ENCODE measurements around the gene MAMSTR.

Gene MAMSTR

DNA sequence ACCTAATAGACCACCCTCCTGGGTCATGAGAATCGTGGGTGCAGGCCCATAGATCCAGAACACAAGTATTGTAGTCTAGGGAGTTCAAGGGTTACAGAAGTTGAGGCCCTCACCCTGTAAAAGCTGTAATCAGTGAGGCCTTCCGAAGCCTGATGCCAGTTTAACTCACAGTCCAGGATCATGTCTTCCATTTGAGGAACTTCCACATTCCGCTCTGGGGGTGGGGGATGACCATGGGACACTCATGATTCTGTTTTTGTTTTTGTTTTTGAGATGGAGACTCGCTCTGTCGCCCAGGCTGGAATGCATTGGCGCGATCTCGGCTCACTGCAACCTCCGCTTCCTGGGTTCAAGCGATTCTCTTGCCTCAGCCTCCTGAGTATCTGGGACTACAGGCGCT, 22.6 kb upstream of the MAMSTR start:
- Histone ChIP-seq H3K27me3 (ENCODE audit: control insufficient read depth, insufficient read depth, low read length) (peaks cover 16% of the 10 kb centered on the region), H3K27ac (ENCODE audit: low read depth, low read length) (no peak overlapping the region), H3K4me1 (ENCODE audit: control insufficient read depth, insufficient read depth, low read length) (peaks cover 26% of the 10 kb centered on the region), H3K4me3 (ENCODE audit: low read depth, low read length) (no peak overlapping the region), H3K36me3 (ENCODE audit: control insufficient read depth, insufficient read depth, low read length) (no peaks in the 10 kb centered on the region), H3K9ac (ENCODE audit: low read depth, low read length) (no peak overlapping the region), H3K9me3 (ENCODE audit: control insufficient read depth, insufficient read depth, low read length) (no peaks in the 10 kb centered on the region)

DNA sequence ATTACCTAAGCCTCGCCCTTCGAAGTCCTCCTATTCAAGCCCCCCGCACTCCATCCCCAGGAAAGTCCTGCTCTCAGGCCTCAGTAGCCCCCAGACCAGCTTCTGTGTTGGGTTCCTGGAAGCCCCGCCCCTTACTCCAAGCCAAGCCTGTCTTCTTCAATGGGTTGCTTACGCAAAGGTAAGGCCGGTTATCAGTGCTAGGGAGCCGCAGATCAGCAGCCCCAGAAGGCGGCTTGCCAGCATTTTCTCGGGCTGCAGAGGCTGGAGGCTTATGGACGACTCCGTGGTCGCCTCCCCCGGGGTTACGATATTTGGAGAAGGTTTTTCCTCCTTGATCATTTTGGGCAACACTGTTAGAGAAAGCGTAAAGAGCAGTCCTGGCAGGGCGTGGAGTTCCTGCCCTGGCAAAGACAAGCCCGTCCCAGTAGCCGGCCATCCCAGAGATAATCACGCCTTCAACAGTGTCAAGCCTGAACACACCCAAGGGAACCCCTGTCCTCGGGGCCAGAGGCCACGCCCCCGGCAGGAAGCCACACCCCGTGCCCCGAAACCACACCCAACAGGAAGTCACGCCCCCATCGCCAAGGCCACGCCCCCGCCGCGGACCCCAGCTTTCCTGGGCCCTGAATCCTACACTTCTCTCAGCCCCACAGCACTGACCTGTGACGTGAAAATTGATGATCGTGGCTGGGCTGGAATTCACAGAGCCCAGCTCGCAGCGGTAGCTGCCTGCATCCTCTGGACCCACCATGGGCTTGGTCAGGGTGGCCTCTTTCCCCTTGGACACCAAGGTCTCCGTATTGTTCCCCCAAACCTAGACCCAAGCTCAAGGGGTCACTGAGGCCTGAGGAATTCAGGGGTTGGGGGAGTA, 21.8 kb upstream of the MAMSTR start:
- no peak overlapping the region for H3K27ac ChIP-seq (ENCODE audit: low read depth, low read length)
- H3K27me3 ChIP-seq (ENCODE audit: control insufficient read depth, insufficient read depth, low read length): peaks cover 16% of the 10 kb centered on the region
- H3K9me3 ChIP-seq (ENCODE audit: control insufficient read depth, insufficient read depth, low read length): no peaks in the 10 kb centered on the region
- no peak overlapping the region for H3K9ac ChIP-seq (ENCODE audit: low read depth, low read length)
- peak overlapping the region; percentile 26; the same call in 1 of the 2 replicates for H3K4me3 ChIP-seq (ENCODE audit: low read depth, low read length)
- H3K36me3 ChIP-seq (ENCODE audit: control insufficient read depth, insufficient read depth, low read length): no peaks in the 10 kb centered on the region
- H3K4me1 ChIP-seq (ENCODE audit: control insufficient read depth, insufficient read depth, low read length): peaks cover 26% of the 10 kb centered on the region

DNA sequence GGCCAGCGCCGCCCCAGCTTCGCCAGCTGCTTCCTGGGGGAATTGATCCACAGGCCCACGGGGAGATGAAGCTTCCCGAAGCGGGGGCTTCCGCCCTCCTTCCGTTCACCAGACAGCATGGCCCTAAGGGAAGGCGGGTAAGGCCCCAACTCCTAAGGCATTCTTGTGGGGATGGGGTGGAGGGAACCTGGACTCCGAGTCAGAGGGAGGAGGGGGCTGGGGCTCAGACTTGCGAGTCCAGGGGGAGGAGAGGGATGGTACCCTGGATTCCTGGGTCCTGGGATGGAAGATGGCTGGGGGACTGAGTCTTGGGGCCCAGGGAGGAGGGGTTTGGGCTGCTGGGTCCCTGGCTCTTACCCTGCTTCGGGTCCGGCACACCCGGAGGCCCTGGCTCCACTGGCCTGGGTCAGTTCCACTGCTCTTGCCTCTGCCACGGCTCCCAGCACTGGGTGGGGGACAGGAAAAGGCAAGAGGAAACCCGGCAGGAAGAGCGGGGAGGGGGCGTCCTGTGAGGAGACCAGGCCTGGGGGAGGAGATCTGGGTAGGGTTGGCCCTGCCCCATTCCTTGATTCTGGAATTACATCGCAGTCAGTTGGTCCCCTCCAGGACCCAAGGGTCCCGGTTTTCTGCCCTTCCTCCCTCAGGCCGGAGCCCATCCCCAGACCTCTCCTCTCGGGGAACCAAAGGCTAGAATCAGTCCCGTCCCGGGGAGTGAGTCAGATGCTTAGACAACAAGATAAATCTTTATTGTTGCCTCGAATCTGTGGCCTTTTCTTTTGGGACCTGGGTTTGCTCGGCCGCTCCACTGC, 20.8 kb upstream of the MAMSTR start, which contains the start of gene RASIP1:
RASIP1 (minus strand) TSS at position 447 of the 809 bp plus-strand sequence; CDS start at position 119, 328 bp downstream.
- H3K36me3 ChIP-seq (ENCODE audit: control insufficient read depth, insufficient read depth, low read length): no peaks in the 10 kb centered on the region

DNA sequence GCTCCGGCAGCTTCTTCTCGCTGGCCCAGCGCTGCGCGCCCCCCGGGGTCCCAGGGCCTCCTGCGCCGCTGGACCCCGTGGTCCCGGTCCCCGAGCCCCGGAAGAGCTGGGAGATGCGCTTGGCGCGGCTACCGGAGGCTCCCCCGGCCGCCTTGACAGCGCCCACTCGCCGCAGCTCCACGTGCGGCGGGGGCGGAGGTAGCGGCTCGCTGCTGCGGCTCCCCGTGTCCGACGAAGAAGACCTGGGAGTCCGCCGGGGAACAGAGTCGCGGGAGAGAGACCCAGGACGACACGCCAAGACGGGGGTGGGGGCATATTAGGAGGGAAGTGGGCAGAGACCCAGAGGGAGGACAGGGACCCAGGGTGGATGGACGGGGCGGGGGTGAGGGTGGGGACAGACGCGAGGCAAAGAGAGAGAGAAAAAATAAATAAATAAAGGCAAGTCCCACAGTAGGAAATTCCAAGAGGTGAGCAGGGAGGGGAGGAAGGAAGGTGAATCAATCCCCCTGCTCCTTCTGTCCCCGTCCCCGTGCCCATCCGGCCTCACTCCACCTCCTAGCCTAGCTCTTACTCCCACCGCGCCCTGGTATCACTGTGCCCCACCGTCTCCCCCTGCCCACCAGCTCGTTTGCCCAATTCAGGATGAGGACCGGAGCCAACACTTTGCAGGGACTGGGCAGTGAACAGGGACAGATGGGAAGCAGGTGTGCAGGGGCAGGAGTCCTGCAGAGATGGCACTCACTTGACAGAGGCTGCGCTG, 20.1 kb upstream of the MAMSTR start:
- Histone ChIP-seq H3K9me3 (ENCODE audit: control insufficient read depth, insufficient read depth, low read length) (no peaks in the 10 kb centered on the region), H3K9ac (ENCODE audit: low read depth, low read length) (no peak overlapping the region), H3K27ac (ENCODE audit: low read depth, low read length) (no peak overlapping the region), H3K4me3 (ENCODE audit: low read depth, low read length) (peak overlapping the region; percentile 71), H3K36me3 (ENCODE audit: control insufficient read depth, insufficient read depth, low read length) (no peaks in the 10 kb centered on the region), H3K27me3 (ENCODE audit: control insufficient read depth, insufficient read depth, low read length) (peaks cover 16% of the 10 kb centered on the region), H3K4me1 (ENCODE audit: control insufficient read depth, insufficient read depth, low read length) (peaks cover 22% of the 10 kb centered on the region; the same call in 1 of the 2 replicates)

More for the DNA sequence above, 20.8 kb upstream of the MAMSTR start, which contains the start of gene RASIP1:
- peaks cover 22% of the 10 kb centered on the region; the same call in 1 of the 2 replicates for H3K4me1 ChIP-seq (ENCODE audit: control insufficient read depth, insufficient read depth, low read length)
- no peaks in the 10 kb centered on the region for H3K9me3 ChIP-seq (ENCODE audit: control insufficient read depth, insufficient read depth, low read length)
- no peak within 1 kb of the TSS for H3K27ac ChIP-seq (ENCODE audit: low read depth, low read length)
- H3K4me3 ChIP-seq (ENCODE audit: low read depth, low read length): peak within 1 kb of the TSS; percentile 71
- H3K9ac ChIP-seq (ENCODE audit: low read depth, low read length): no peak within 1 kb of the TSS
- peaks cover 16% of the 10 kb centered on the region for H3K27me3 ChIP-seq (ENCODE audit: control insufficient read depth, insufficient read depth, low read length)

DNA sequence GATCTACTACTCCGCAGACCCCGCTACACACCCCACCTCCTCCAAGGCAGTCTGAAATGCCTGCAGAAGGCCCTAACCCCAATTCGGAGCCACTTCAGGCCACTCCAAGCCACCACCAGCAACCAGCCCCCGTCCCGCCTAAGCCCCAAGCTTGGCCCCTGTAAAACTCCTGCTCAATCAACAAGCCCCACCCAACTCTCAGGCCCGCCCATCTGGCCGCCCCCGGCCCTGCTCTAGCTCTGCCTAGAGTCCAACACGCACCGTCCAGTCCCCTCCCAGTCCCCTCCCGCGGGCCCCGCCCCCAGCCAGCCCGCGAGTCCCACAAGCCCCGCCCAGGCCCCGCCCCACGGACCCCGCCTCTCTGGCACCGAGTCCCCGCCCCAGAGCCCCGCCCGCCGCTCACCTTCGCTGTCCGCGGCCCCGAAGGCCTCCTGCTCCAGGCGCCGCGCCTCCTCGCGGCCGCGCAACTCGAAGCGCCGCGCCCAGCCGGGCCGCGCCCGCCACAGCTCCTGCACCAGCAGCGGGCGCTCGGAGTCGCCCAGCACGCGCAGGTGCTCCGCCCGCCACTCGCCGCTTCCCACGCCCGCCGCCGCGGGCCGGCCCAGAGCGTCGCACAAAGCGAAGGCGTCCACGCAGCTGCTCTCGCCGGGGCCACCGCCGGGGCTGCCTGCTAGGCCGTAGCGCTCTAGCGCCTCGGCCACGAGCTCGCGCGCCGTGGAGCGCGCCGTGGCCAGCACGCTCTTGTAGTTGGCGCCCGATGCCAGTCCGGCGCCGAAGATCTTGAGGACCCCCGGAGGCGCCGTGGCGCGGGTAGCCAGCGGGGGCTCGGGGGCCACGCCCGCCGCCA, 19.3 kb upstream of the MAMSTR start:
- Histone ChIP-seq H3K27ac (ENCODE audit: low read depth, low read length) (peak overlapping the region; percentile 66), H3K9me3 (ENCODE audit: control insufficient read depth, insufficient read depth, low read length) (no peaks in the 10 kb centered on the region), H3K4me3 (ENCODE audit: low read depth, low read length) (peak overlapping the region; percentile 71), H3K36me3 (ENCODE audit: control insufficient read depth, insufficient read depth, low read length) (no peaks in the 10 kb centered on the region), H3K9ac (ENCODE audit: low read depth, low read length) (no peak overlapping the region), H3K27me3 (ENCODE audit: control insufficient read depth, insufficient read depth, low read length) (peaks cover 16% of the 10 kb centered on the region), H3K4me1 (ENCODE audit: control insufficient read depth, insufficient read depth, low read length) (peaks cover 22% of the 10 kb centered on the region; the same call in 1 of the 2 replicates)

DNA sequence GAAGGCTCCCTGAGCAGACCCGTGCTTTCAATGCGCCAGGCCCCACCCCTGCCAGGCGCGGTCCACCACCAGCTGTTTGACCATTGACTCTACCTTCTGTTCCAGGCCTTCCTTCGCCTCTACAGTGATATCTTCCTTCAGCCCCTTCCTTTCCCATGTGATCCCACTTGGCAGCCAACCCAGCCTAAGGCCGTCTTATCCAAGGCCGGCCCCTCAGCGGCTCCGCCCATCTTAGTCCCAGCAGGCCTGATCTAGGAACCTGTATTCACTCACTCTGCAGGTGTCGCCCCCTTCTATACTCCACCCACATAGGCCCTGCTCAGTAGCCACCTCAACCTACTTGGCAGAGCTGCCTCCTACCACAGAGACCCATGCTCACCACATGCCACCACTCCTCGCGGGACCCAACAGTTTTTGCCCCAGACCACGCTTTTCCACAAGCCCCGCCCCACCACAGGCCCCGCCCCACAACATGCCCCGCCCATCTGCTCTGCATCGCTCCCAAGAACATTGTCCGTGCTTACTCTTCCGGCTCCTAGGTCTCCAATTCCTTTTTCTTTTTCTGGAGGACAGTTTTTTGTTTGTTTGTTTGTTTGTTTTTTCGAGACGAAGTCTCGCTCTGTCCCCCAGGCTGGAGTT, 18.0 kb upstream of the MAMSTR start:
- Histone ChIP-seq H3K4me1 (ENCODE audit: control insufficient read depth, insufficient read depth, low read length) (peaks cover 22% of the 10 kb centered on the region; the same call in 1 of the 2 replicates), H3K4me3 (ENCODE audit: low read depth, low read length) (no peak overlapping the region; the same call in 1 of the 2 replicates), H3K27ac (ENCODE audit: low read depth, low read length) (no peak overlapping the region), H3K9me3 (ENCODE audit: control insufficient read depth, insufficient read depth, low read length) (no peaks in the 10 kb centered on the region), H3K36me3 (ENCODE audit: control insufficient read depth, insufficient read depth, low read length) (no peaks in the 10 kb centered on the region), H3K27me3 (ENCODE audit: control insufficient read depth, insufficient read depth, low read length) (peaks cover 16% of the 10 kb centered on the region), H3K9ac (ENCODE audit: low read depth, low read length) (no peak overlapping the region)

DNA sequence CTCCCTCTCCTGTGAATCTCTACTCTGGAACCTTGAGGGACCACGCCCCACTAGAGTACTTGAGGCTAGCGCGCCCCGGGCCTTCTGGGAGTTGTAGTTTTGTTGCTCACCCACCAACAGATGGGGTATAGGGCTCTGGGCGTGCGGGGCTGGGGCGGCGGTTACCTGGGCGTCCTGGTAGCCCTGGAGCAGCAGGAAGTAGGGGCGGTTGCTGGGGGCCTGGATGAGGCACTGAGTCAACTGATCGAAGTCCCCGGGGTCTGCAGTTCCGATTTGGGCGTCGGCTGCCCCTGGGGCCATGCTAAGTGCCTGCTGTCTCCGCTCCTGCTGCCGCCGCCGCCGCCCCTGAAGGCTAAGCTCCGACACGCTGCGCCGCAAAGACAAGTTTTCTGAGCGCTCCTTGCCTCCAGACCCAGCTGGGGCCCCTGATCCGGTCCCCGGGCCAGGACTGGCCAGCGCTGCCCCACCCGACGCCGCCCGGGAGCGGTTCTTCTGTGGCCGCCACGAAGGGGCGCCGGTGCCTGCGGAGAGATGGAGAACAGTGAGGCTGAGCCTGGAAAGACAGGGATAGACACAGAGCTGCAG, 15.6 kb upstream of the MAMSTR start:
- Histone ChIP-seq H3K4me3 (ENCODE audit: low read depth, low read length) (peak overlapping the region; percentile 73), H3K27ac (ENCODE audit: low read depth, low read length) (peak overlapping the region; percentile 38)

DNA sequence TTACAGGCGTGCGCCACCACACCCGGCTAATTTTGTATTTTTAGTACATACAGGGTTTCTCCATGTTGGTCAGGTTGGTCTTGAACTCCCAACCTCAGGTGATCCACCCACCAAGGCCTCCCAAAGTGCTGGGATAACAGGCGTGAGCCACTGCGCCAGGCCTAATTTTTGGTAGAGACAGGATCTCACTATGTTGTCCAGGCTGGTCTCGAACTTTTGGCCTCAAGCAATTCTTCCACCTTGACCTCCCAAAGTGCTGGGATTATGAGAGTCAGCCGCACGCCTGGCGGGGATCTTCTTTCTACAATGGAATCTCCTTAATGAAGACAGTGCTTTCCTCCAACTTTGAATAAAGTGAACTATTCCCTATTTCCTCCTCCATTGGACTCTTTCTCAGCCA, 15.1 kb upstream of the MAMSTR start:
- Histone ChIP-seq H3K9ac (ENCODE audit: low read depth, low read length) (no peak overlapping the region), H3K36me3 (ENCODE audit: control insufficient read depth, insufficient read depth, low read length) (no peaks in the 10 kb centered on the region), H3K4me1 (ENCODE audit: control insufficient read depth, insufficient read depth, low read length) (peaks cover 7% of the 10 kb centered on the region; the same call in 1 of the 2 replicates), H3K27me3 (ENCODE audit: control insufficient read depth, insufficient read depth, low read length) (peaks cover 7% of the 10 kb centered on the region), H3K9me3 (ENCODE audit: control insufficient read depth, insufficient read depth, low read length) (no peaks in the 10 kb centered on the region), H3K4me3 (ENCODE audit: low read depth, low read length) (peak overlapping the region; percentile 73; the same call in 1 of the 2 replicates), H3K27ac (ENCODE audit: low read depth, low read length) (no peak overlapping the region)

More for the DNA sequence above, 15.6 kb upstream of the MAMSTR start:
- Histone ChIP-seq H3K4me1 (ENCODE audit: control insufficient read depth, insufficient read depth, low read length) (peaks cover 11% of the 10 kb centered on the region; the same call in 1 of the 2 replicates), H3K36me3 (ENCODE audit: control insufficient read depth, insufficient read depth, low read length) (no peaks in the 10 kb centered on the region), H3K27me3 (ENCODE audit: control insufficient read depth, insufficient read depth, low read length) (peaks cover 12% of the 10 kb centered on the region), H3K9me3 (ENCODE audit: control insufficient read depth, insufficient read depth, low read length) (no peaks in the 10 kb centered on the region), H3K9ac (ENCODE audit: low read depth, low read length) (peak overlapping the region; percentile 26; the same call in 1 of the 2 replicates)

DNA sequence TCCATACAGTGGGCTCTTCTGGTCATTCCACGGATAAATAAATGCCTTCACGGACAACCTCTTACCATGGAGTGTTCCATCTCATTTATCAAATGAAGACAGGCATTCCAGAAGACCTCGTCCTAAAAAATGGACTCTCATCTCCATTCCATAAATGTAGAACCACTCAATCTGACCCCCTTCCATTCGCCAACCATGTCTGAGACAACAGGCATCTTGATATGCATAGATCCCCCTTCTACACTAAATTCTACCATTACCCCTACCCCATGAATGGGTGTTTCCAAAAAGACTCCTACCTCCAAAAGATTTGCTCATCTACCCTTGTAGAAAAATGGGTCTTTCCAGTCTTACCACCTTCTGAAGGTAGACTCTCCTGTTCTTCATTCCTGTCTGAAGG, 11.9 kb upstream of the MAMSTR start:
- no peaks in the 10 kb centered on the region for H3K27me3 ChIP-seq (ENCODE audit: control insufficient read depth, insufficient read depth, low read length)
- no peak overlapping the region for H3K4me3 ChIP-seq (ENCODE audit: low read depth, low read length)
- H3K4me1 ChIP-seq (ENCODE audit: control insufficient read depth, insufficient read depth, low read length): no peaks in the 10 kb centered on the region
- no peaks in the 10 kb centered on the region for H3K36me3 ChIP-seq (ENCODE audit: control insufficient read depth, insufficient read depth, low read length)
- no peaks in the 10 kb centered on the region for H3K9me3 ChIP-seq (ENCODE audit: control insufficient read depth, insufficient read depth, low read length)
- no peak overlapping the region for H3K9ac ChIP-seq (ENCODE audit: low read depth, low read length)
- H3K27ac ChIP-seq (ENCODE audit: low read depth, low read length): no peak overlapping the region
